NCI-H1417 (cell line): ENCODE measurements around the gene PLAAT4.
"Not testable (repeated sequence)": the region's sequence is repeated elsewhere in the genome, so short reads cannot be mapped to it uniquely, and the experiment has no call there.

Experiments used
- DNase-seq, 3 experiments: peaks; one replicate each; lab custom pipeline; 2025; lab: John Stamatoyannopoulos, UW

PLAAT4 gene

GRCh38 chr11:63547061-63547460 lies 10.5 kb downstream of the PLAAT4 start:
- DNase-seq = no peak

- DNase-seq = no peak
Observed at GRCh38 chr11:63548178-63548577, 11.6 kb downstream of the PLAAT4 start.

GRCh38 chr11:63549411-63549810 lies 12.8 kb downstream of the PLAAT4 start:
- no peak for DNase-seq

GRCh38 chr11:63550156-63550700 lies 13.6 kb downstream of the PLAAT4 start:
- DNase-seq = not testable (repeated sequence)

GRCh38 chr11:63551091-63551888 lies 14.7 kb downstream of the PLAAT4 start:
- DNase-seq = no peak

- no peak for DNase-seq
Observed at GRCh38 chr11:63551889-63552266, 15.3 kb downstream of the PLAAT4 start.

GRCh38 chr11:63552921-63553320 lies 16.3 kb downstream of the PLAAT4 start:
- no peak for DNase-seq

- no peak for DNase-seq
Observed at GRCh38 chr11:63553759-63554158, 17.2 kb downstream of the PLAAT4 start.

GRCh38 chr11:63554877-63555223 lies 18.2 kb downstream of the PLAAT4 start:
- no peak for DNase-seq

- no peak for DNase-seq
Observed at GRCh38 chr11:63556404-63557013, 19.9 kb downstream of the PLAAT4 start.

- no peak for DNase-seq
Observed at GRCh38 chr11:63557570-63557969, 21.0 kb downstream of the PLAAT4 start.

- DNase-seq = no peak
Observed at GRCh38 chr11:63558459-63559157, 22.0 kb downstream of the PLAAT4 start.

- no peak for DNase-seq
Observed at GRCh38 chr11:63560506-63561180, 24.0 kb downstream of the PLAAT4 start.

- DNase-seq = no peak
Observed at GRCh38 chr11:63563201-63564055, 26.8 kb downstream of the PLAAT4 start, which contains the start of gene PLAAT2. TSS of gene PLAAT2 (minus strand) at chr11:63563379. CDS start at chr11:63563324, 55 bp downstream.

GRCh38 chr11:63564056-63564774 lies 27.6 kb downstream of the PLAAT4 start:
- peak; percentile 14 to 76 (median 33) for DNase-seq

GRCh38 chr11:63564784-63565350 lies 28.3 kb downstream of the PLAAT4 start:
- no peak for DNase-seq

GRCh38 chr11:63567044-63567840 lies 30.6 kb downstream of the PLAAT4 start:
- peak in 1 of 3 experiments; percentile 37 for DNase-seq

- DNase-seq = no peak
Observed at GRCh38 chr11:63569570-63569969, 33.0 kb downstream of the PLAAT4 start.

- DNase-seq = no peak
Observed at GRCh38 chr11:63572026-63572688, 35.5 kb downstream of the PLAAT4 start.
